NK-92 (cell line): Measurements from ENCODE around the gene ARID1B.
"Not testable (repeated sequence)": the region's sequence is repeated elsewhere in the genome, so short reads cannot be mapped to it uniquely, and the experiment has no call there.

Experiments used
- DNase-seq: peaks from one replicate; lab custom pipeline; 2025; ENCODE audit not compliant: unreplicated experiment; lab: John Stamatoyannopoulos, UW

The ARID1B gene

DNA sequence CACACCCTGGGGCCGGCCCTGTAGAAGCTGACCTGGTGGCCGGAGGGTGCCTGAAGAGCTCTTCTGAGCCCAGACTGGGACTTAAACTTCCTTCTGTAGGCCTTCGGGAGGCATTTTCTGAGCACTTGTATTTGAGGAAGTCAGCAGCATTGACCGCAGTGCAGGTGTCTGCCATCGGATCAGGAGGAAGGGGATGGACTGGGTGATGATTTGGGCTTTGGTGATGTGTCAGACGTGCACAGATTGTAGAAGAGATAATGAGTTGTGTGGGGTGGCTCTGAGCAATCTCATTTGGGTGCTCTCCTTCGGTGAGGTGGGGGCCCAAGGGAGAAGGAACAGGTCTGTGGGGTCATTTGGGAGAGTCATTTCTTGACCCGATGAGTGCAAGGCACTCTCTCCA lies 150.9 kb downstream of the ARID1B start:
- no peak for DNase-seq

- no peak for DNase-seq
Measured at GRCh38 chr6:156928972-156929371, 151.8 kb downstream of the ARID1B start.

DNA sequence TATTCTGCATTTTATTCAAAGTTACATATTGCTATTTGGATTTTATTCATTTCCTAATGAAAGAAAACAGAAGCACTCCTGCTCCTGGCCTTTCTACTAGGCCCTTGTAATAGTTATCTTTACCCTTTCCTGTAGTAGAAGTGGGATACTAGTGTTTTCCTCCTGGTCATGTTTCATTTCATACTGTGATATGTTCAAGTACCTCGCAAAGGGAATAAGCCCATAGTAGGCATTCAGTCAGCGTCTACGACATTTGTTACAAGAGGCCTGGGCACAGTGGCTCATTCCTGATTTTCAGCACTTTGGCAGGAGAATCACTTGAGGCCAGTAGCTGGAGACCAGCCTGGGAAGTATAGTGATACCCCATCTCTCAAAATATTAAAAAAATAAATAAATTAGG lies 154.1 kb downstream of the ARID1B start:
- DNase-seq = no peak

DNA sequence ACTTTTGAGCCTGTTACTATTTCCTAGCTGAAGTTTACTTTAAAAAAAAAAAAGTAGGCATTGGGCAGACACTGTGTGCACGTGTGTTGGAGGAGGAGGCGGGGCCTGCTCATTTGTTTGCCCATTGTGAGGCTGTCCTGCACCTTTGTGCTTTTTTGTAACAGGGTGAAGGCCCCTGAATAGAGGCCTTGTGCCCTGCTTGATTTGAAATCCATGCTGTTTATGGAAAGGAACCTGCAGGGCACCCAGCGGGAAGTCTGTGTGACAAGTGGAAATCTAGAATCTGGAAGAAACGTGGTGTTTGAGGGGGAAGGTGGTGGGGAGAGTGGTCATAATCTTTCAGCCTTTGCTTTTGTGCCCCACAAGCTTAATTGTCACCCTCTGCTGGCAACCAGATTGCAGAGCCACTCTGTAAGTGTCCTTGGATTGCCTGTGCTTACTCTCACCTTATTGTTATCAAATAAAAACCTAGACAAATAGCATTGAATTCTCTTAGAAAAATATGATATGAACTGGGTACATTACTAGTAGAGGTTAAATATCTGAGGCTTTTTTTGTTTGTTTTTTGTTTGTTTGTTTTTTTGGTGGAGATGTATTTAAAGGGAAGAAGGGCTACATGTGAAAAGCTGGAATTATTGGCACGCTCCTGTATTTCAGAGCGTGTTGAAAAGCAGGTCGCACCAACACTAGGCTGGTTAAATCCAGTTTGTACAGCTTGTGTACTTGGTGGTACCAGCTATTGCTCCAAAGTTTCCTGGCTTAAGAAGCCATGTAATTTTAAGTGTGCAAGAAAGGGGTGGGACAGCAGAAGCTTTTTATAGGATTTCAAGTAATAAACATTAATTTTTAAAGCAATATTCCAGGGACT lies 156.3 kb downstream of the ARID1B start:
- no peak for DNase-seq

DNA sequence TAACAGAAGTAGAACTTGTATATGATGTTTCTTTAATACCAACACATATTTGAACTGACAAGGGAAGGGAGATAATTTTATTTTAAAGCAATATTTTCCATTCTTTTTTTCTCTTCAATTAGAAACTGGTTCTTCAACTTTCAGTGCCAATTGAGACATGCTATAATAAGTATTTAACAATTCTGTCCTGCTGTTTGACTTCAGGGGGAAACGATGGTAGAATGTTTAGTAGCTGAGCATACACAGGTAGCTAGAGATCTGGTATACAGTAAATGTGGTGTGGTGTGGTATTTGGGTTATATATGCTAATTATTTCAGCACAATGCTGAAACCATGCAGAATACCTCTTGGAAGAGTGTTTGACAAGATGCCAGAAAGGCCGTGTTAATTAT lies 156.9 kb downstream of the ARID1B start:
- DNase-seq = no peak

- DNase-seq = no peak
Measured at GRCh38 chr6:156935000-156935399, 157.8 kb downstream of the ARID1B start.

- DNase-seq = no peak
Measured at GRCh38 chr6:156938143-156938542, 161.0 kb downstream of the ARID1B start.

GRCh38 chr6:156940221-156940620 lies 163.0 kb downstream of the ARID1B start:
- DNase-seq = no peak

- no peak for DNase-seq
Measured at GRCh38 chr6:156942266-156942665, 165.1 kb downstream of the ARID1B start.

DNA sequence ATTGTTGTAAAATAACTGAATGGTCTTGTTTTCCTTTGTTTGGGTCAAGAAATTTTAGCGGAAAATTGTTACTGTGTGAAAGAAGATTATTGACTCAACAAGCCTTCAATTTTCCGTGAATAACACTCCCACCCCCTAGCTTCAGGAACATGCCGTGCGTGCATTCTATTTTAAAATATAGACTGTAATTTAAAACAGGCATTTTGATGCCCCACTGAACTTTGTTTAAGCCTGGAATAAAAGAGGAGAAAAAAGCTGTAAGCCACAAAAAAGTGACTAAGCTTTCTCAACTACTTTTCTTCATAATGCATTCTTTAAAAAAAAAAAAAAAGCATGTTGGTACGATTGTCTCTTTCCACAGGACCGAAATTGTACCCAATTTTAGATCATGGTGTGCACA lies 166.0 kb downstream of the ARID1B start:
- no peak for DNase-seq

GRCh38 chr6:156943816-156944215 lies 166.6 kb downstream of the ARID1B start:
- no peak for DNase-seq

DNA sequence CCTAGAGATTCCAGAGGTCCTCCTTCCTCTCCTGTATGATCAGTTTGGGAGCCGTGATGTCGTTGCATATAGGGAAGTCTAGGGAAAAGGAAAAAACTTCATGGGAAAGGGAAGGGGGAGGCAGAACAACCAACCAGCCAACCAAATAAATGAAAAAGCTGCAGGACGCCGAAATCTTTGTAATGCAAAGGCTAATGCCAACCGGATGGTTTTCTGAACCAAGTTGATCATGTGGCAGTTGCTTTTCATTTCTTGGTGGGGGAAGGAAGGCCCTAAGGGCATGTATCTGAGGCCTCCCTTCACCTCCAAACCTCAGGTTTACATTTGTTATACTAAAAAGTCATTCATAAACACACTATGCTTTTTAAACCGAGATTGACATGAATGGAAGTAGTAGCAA lies 167.2 kb downstream of the ARID1B start:
- no peak for DNase-seq

- DNase-seq = not testable (repeated sequence)
Measured at GRCh38 chr6:156945789-156946172, 168.6 kb downstream of the ARID1B start.

GRCh38 chr6:156946370-156946936 lies 169.3 kb downstream of the ARID1B start:
- no peak for DNase-seq

DNA sequence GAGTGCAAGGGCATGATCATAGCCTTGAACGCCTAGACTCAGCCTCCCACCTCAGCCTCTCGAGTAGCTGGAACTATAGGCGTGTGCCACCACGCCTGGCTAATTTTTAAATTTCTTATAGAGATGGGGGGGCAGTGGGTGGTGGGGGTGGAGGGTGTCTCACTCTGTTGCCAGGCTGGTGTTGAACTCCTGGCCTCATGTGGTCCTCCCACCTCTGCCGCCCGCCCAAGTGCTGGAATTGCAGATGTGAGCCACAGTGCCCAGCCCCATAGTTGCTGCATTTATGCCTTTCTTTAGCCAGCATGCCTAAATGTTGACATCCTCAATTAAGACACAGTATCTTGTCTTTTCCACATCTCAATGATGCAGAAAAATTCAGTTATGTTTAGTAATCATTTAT lies 171.1 kb downstream of the ARID1B start:
- DNase-seq = no peak

DNA sequence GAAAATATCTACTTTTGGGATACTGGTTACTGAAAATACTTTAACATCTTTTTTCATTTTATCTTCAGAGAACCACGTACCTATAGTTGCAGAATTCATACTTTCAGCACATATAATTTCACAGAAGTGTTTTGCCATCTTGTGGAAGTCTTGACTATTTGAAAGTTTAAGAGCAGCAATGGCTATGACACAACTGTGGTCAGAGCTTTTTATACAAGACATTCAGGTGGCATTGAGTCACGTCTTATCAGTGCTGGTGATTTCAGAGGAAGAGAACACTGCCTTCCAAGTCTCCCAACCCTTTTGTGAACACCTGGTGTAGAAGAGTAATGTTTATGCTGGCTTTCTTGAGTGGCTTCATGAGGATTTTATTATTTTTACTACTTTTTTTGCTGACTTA lies 171.6 kb downstream of the ARID1B start:
- DNase-seq = no peak

- no peak for DNase-seq
Measured at GRCh38 chr6:156949376-156949775, 172.2 kb downstream of the ARID1B start.

DNA sequence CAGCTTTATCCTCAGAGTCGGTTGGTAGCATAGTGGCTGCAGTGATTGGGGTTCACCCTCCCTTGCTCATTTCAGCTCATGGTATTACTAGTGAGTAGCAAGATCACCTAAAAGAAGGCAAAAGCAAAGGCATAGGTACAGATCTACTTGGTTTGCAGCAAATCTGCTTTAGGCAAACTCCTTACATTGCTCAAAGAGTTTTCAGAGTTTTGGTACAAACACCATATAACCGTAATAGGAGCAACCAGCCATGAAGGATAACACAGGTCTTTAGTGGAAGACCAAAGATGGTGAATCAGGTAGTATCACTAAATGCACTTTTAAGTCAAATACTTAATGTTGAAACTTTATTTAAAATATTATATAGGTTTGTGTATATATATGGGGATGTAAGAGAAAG lies 172.9 kb downstream of the ARID1B start:
- DNase-seq = no peak

DNA sequence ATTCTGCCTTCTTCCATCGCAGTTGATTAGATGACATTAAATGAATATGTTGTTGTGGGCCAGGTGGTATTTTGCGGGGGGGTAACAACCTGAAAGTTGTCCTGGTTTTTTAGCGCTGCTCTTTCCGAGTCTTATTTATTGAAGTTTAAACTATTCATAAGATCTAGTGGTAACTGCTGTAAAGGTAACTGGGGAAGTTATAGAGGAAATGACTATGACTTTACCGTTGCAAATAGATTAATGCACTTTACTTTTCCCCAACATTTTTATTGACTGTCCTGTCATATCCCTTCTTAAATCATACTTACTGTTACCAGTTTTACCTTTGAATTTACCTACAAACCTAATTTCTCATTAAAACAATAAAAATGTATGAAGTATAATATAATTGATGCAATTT lies 173.4 kb downstream of the ARID1B start:
- no peak for DNase-seq

GRCh38 chr6:156952401-156952800 lies 175.2 kb downstream of the ARID1B start:
- no peak for DNase-seq

DNA sequence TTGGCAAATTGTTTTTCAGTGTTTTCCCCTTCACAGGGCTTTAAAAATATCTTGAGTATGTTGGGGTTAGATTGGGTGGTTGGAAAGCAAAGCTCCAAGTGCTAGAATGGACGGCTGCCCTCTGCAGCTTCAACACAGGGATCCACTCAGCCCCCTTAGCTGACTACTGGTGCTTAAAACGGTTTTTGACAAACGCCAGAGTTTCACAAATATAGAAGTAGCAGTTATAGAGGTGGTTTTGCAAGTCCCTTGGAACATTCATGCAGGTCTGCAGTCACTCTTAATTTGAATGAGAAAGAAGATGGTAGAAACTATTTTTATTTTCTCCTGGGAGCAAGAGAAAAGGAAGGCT lies 175.9 kb downstream of the ARID1B start:
- no peak for DNase-seq

DNA sequence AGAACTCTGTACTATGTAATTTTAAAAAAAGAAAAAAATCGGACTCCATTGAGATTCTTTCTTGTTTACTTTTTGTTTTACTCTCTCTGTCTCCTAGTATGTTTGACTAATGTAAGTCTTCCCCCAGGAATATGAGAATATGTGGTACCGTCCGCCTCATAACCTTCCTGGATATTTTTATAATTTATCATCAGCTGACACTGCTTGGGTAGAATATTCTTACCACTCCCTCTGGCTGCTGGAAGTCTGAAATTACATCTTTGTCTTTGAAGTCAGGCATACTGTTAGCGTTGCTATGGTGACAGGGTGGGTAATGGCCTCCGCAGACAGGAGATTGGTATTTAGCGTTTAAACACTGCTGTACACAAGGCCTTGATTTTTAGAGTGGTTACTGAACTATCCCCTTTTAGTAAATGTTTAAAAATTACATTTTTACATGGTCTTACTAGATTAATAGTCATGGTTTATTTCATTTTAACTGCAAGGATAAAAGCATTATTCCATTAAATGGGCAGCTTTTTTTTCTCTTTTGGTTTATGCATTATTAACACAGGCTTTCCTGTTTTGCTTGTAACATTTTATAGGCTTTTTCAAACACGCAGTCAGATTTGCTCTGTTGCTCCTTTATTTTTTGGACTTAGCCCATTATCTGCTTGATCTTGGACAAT lies 176.4 kb downstream of the ARID1B start:
- no peak for DNase-seq
